ENCODE measurements around the gene PTPRK. TPM values are rescaled to one million over a fixed set of nuclear protein-coding genes. Genes with fewer than 3 reads are reported as not detected.
"Not testable (repeated sequence)": the region's sequence is repeated elsewhere in the genome, so short reads cannot be mapped to it uniquely, and the experiment has no call there.

The PTPRK gene
- total and polyA plus RNA-seq, 12 donors = 7.5 to 47.7 (median 35.7) TPM

GRCh38 chr6:128438393-128438792 lies 82.0 kb downstream of the PTPRK start:
- ATAC-seq = peak in 3 of 8 donors; percentile 14 to 71 (median 31)
- intact Hi-C loops (cut with DNase I) = no loop called here
- Histone ChIP-seq H3K4me1 (peaks cover 0 to 34% (median 11%) of the 10 kb centered on the region in 9 donors), H3K36me3 (no peaks in the 10 kb centered on the region), H3K9me3 (no peaks in the 10 kb centered on the region), H3K4me3 (no peak overlapping the region), H3K27ac (no peak overlapping the region), H3K27me3 (no peaks in the 10 kb centered on the region)
- TF ChIP-seq, protein P1, sequence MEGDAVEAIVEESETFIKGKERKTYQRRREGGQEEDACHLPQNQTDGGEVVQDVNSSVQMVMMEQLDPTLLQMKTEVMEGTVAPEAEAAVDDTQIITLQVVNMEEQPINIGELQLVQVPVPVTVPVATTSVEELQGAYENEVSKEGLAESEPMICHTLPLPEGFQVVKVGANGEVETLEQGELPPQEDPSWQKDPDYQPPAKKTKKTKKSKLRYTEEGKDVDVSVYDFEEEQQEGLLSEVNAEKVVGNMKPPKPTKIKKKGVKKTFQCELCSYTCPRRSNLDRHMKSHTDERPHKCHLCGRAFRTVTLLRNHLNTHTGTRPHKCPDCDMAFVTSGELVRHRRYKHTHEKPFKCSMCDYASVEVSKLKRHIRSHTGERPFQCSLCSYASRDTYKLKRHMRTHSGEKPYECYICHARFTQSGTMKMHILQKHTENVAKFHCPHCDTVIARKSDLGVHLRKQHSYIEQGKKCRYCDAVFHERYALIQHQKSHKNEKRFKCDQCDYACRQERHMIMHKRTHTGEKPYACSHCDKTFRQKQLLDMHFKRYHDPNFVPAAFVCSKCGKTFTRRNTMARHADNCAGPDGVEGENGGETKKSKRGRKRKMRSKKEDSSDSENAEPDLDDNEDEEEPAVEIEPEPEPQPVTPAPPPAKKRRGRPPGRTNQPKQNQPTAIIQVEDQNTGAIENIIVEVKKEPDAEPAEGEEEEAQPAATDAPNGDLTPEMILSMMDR (IDR thresholded peaks at IDR 0.05) = no peak
- DNase-seq = peak; percentile 17 to 23

- intact Hi-C loops (cut with DNase I) = no loop called here
- no peaks in the 10 kb centered on the region for H3K27me3 ChIP-seq
- DNase-seq = no peak
- H3K36me3 ChIP-seq = no peaks in the 10 kb centered on the region
- no peak for ATAC-seq
- TF ChIP-seq, protein P1 (IDR thresholded peaks at IDR 0.05) = no peak
- H3K4me1 ChIP-seq = peaks cover 0 to 35% (median 11%) of the 10 kb centered on the region in 9 donors
- H3K4me3 ChIP-seq = no peak overlapping the region
- 94 to 96% methylated on average over 10 of the region's 10 CpGs for WGBS, 2 donors
- H3K9me3 ChIP-seq = no peaks in the 10 kb centered on the region
- H3K27ac ChIP-seq = no peak overlapping the region
Measured at GRCh38 chr6:128437685-128438084, 82.7 kb downstream of the PTPRK start.

- DNase-seq; intact Hi-C loops (cut with DNase I); H3K4me3 ChIP-seq; ATAC-seq; H3K27me3 ChIP-seq; H3K27ac ChIP-seq; H3K36me3 ChIP-seq; H3K9me3 ChIP-seq: not testable (repeated sequence)
- peaks cover 0 to 41% (median 11%) of the 10 kb centered on the region in 9 donors for H3K4me1 ChIP-seq
- 52 to 57% methylated on average over 1 of the region's 1 CpG for WGBS, 2 donors
Measured at GRCh38 chr6:128434752-128435151, 85.6 kb downstream of the PTPRK start.

DNA sequence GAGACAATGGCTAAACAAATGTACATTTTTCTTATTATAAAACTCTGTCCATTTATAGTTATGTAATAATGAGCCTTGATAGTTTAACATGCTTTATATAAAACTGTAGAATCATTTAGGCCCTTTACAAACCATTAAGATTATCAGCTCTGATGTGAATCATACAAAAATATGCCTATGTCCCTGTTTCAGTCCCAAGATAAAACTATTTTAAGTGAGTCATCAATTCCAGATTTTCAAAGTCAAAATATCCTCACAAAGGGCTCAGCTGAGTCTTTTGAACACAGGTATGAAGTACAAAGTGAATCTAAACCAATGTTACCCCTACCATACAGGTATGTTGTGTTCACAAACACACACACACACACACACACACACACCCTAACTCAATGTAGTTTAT lies 88.0 kb downstream of the PTPRK start:
- TF ChIP-seq, protein P1 (IDR thresholded peaks at IDR 0.05) = no peak
- no peak overlapping the region for H3K27ac ChIP-seq
- intact Hi-C loops (cut with DNase I) = no loop called here
- no peak overlapping the region for H3K4me3 ChIP-seq
- no peaks in the 10 kb centered on the region for H3K27me3 ChIP-seq
- no peaks in the 10 kb centered on the region for H3K36me3 ChIP-seq
- H3K4me1 ChIP-seq = peaks cover 0 to 39% (median under 1%) of the 10 kb centered on the region in 9 donors
- ATAC-seq (no peak), DNase-seq (no peak)
- H3K9me3 ChIP-seq = no peaks in the 10 kb centered on the region

DNA sequence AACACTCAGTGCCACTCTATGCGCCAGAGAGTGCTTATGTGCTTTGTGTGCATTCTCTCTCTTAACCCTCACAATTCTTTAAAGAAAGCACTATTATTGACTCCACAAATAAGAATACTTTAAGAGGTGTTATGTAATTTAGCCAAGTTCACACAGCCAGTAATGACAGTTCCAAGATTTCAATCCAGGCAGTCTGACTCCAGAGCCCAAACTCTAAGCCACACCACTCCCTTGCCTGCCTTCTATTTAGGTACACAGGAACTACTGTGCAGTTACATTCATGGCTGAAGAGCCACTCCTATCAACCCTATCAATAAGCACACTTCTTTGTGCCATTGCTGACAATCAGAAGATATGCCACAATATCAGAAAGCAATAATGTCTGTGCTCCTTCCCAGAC lies 93.3 kb downstream of the PTPRK start:
- H3K4me1 ChIP-seq = peaks cover 0 to 47% (median 25%) of the 10 kb centered on the region in 9 donors
- no peaks in the 10 kb centered on the region for H3K27me3 ChIP-seq
- intact Hi-C loops (cut with DNase I) = no loop called here
- no peak for ATAC-seq
- no peaks in the 10 kb centered on the region for H3K36me3 ChIP-seq
- TF ChIP-seq, protein P1 (IDR thresholded peaks at IDR 0.05) = no peak
- H3K9me3 ChIP-seq = no peaks in the 10 kb centered on the region
- no peak overlapping the region for H3K4me3 ChIP-seq
- DNase-seq = no peak
- WGBS, 2 donors = 97 to 100% methylated on average over 1 of the region's 1 CpG
- peak overlapping the region in 4 of 10 donors; percentile 17 to 39 (median 24) for H3K27ac ChIP-seq
